ENCODE measurements around the gene MARK3.

GRCh38 chr14:103343905-103344797, 41.1 kb upstream of the MARK3 start:
- TF ChIP-seq CTCF (optimal IDR thresholded peaks at IDR 0.05 in 1 of 3, IDR thresholded peaks at IDR 0.05 in 1 of 3, conservative IDR thresholded peaks at IDR 0.05 in 1 of 3; ENCODE audit: extremely low read depth in 1 of 3, insufficient read depth in 2 of 3, low read length in 3 of 3) = no peak
- TF ChIP-seq EZH2 (IDR thresholded peaks at IDR 0.05; ENCODE audit: low read length) = no peak
